ENCODE measurements around the gene RBM39. TPM values are rescaled to one million over a fixed set of nuclear protein-coding genes. Genes with fewer than 3 reads are reported as not detected.

RBM39 gene
- polyA plus RNA-seq, 1 of the 3 experiments (the other 2 are of a cell fraction), result 68.4 TPM

- WGBS (ENCODE audit: low lambda C conversion rate), result 30% methylated on average over 1 of the region's 1 CpG
Measured at GRCh38 chr20:35669681-35670080, 72.4 kb downstream of the RBM39 start.

More at GRCh38 chr20:35669681-35670080, 72.4 kb downstream of the RBM39 start:
- H3K36me3 ChIP-seq (replicated peaks in 1 of 2; ENCODE audit: control insufficient read depth in 1 of 2, insufficient read depth in 2 of 2, low read length in 1 of 2), result peaks cover 37 to 45% of the 10 kb centered on the region in 2 experiments
- TF ChIP-seq SMC3 (IDR thresholded peaks at IDR 0.05; ENCODE audit: low read depth, low read length) (no peak), RFX5 (IDR thresholded peaks at IDR 0.05; ENCODE audit: low read length) (no peak), USF1 (IDR thresholded peaks at IDR 0.05; ENCODE audit: borderline replicate concordance, low read depth) (no peak), GATA2 (CRISPR knock-in tag; IDR thresholded peaks at IDR 0.05) (no peak), REST (IDR thresholded peaks at IDR 0.05; ENCODE audit: low read depth, low read length) (no peak), RCOR1 (IDR thresholded peaks at IDR 0.05; ENCODE audit: low read length) (no peak), PBX3 (IDR thresholded peaks at IDR 0.05) (no peak), MAX (IDR thresholded peaks at IDR 0.05; ENCODE audit: low read depth) (no peak), ELF1 (IDR thresholded peaks at IDR 0.05) (no peak), NRF1 (IDR thresholded peaks at IDR 0.05; ENCODE audit: low read depth, low read length) (no peak), IRF3 (IDR thresholded peaks at IDR 0.05; ENCODE audit: low read depth, low read length) (no peak), CTCF (IDR thresholded peaks at IDR 0.05) (no peak), TAF1 (IDR thresholded peaks at IDR 0.05; ENCODE audit: borderline replicate concordance, low read depth, low read length) (no peak)
- H3K9me2 ChIP-seq, result no peaks in the 10 kb centered on the region
- no peaks in the 10 kb centered on the region for H4K20me1 ChIP-seq (ENCODE audit: insufficient read depth)
- DNase-seq, result no peak
- no peaks in the 10 kb centered on the region for H3K9me3 ChIP-seq
- no peak overlapping the region for H3K4me2 ChIP-seq
- no peak overlapping the region for H3K9ac ChIP-seq
- H2AFZ ChIP-seq (ENCODE audit: low read depth), result no peak overlapping the region
- H3K27me3 ChIP-seq (ENCODE audit: insufficient read depth), result no peaks in the 10 kb centered on the region
- H3K4me1 ChIP-seq (ENCODE audit: control insufficient read depth in 1 of 2, insufficient read depth in 2 of 2, low read depth in 1 of 2, low read length in 1 of 2), result no peaks in the 10 kb centered on the region; a peak in 1 of 4 replicates
- ChIA-PET CTCF (interaction anchor here (0.6 to 1.4 kb wide), 2 partner anchors 285 to 469 kb away, joined by 3 read pairs; partner anchors contain the start of gene SCAND1), POLR2A (no interaction called here)
- H3F3A ChIP-seq (replicated peaks; ENCODE audit: insufficient read depth), result peaks cover 6% of the 10 kb centered on the region
- H3K4me3 ChIP-seq (ENCODE audit: low read depth in 2 of 2, low read length in 1 of 2), result no peak overlapping the region
- no peak overlapping the region for H3K27ac ChIP-seq (ENCODE audit: low read depth in 2 of 2, low read length in 1 of 2)
- peaks cover 1% of the 10 kb centered on the region; the same call in 1 of the 2 replicates for H3K79me2 ChIP-seq (ENCODE audit: insufficient read depth)

Measured in SK-N-SH (cell line).